Stimulated activated CD4-positive, alpha-beta T cell treated with anti-CD3 and anti-CD28 coated beads, Interleukin-15, amount 100 ng/mL, for 48 hours (primary cell): ENCODE data around the gene PITPNM3.
A peak's percentile ranks its signal among the peaks of the same experiment; 100 is the strongest.

ENCODE experiments used
- DNase-seq, 2 donors: peaks; one replicate each; pipeline ENCODE4 v3.0.0-alpha.2; 2020; ENCODE audit warnings: low read depth in 2 of 2

Gene PITPNM3

GRCh38 chr17:6551869-6552531, 4.4 kb downstream of the PITPNM3 start:
- no peak for DNase-seq

- DNase-seq, result no peak
Observed at GRCh38 chr17:6551356-6551755, 5.0 kb downstream of the PITPNM3 start.

DNA sequence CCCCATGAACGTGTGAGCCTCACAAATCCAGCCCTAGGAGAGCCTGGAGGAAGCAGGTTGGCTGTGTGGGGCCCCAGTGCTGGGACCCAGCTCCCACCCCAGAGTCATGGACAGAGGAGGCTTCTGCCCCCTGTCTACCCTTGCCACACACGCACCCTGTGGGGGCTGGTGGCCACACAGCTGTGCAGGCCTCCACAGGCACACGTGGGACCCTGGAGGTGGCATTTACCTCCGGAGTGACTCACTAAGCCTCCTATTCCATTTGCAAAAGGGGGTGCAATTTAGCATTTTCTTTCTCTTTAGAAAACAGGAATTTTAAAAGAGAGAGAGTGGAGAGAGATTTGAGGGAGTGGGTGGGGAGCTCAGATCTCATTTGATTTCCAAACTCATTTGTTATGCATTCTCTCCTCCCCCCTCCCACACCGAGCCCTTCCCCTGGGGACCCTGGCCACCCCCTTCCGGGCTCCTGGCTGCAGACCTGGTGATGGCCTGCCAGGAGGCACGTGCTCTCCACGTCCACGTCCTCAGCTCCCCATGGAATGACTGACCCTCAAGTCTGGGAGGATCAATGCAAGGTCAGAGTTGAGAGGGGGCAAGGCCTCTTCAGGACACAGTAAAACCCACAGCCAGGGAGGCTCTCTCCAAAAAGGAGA, 6.8 kb downstream of the PITPNM3 start:
- no peak for DNase-seq

DNA sequence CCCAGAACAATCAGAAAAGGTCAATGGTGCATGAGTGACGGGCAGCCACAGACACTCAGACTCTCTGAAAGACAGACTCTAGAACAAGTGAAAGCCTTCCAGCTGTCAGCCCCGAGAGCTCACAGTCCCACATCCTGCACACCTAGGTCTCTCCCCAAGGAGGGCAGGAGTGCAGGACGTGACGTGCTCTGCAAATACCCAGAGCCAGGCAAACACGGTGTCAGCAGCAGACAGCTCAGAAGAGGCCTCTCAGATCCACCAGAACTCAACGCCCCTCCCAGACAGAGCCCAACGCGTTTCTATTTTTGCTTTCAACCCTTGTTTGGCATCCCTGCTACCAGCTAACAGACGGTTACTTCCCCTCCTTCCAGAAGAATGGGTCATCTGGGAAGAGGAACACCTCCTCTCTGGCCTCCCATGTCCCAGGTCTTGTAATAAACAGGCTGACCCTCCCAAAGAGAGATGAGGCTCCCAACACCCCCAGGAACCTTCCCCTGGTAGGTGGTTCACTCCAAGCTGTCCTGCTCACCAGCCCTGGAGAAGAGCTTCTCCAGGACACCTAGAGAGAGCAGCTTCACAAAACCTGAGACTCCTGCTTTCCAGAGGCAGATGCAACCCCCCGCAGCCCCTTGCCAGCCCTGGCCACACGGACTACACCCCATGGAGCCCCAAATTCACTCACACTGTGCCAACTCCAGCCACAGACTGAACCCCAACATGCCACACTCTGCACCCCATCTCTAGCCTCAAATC, 7.6 kb downstream of the PITPNM3 start:
- DNase-seq, result peak in 1 of 2 donors; percentile 8

- DNase-seq, result no peak
Observed at GRCh38 chr17:6548034-6548433, 8.3 kb downstream of the PITPNM3 start.

GRCh38 chr17:6547336-6547735, 9.0 kb downstream of the PITPNM3 start:
- DNase-seq, result no peak

- no peak for DNase-seq
Observed at GRCh38 chr17:6546069-6546718, 10.2 kb downstream of the PITPNM3 start.

DNA sequence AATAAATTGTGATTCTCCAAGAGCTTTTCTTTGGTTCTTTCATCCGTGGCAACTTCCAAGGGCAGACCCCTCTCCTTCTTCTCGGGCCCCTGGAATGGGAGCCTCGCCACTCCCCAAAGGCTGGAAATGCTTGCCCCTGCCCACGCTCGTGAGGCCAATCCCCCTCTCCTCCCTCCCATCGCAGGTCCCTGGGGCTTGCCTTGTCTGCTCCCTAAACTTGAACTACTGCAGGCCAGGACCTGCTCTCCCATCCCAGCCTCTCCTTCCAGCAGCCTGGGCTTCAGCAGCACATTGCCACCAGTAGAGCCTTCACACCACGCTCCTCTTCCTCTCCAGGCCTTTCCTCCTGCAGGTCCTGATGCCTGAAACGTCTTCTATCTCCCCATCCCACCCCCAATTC, 11.1 kb downstream of the PITPNM3 start:
- DNase-seq, result no peak

- DNase-seq, result no peak
Observed at GRCh38 chr17:6544011-6544370, 12.4 kb downstream of the PITPNM3 start.

- no peak for DNase-seq
Observed at GRCh38 chr17:6543079-6544010, 13.0 kb downstream of the PITPNM3 start.

- DNase-seq, result no peak
Observed at GRCh38 chr17:6542577-6542976, 13.8 kb downstream of the PITPNM3 start.

GRCh38 chr17:6541886-6542285, 14.5 kb downstream of the PITPNM3 start:
- DNase-seq, result no peak

DNA sequence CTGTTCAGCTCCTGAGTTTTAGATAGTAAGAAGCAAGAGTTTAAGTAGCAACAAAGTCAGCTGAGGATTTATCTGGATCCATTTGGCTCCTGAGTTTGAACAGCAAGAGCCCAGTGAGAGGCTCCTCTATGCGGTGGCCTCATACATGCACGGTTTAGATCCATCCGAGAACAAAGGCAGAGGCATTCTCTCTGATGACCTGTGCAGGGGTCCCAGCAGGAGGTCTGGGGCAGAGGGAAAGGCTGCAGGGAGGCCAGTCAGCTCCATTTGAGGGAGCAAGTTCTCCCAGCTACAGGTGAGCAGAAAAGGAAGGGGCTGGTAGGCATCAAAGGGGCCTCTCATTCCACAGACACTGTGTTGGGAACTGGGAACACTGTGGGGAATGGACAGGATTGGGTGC, 16.5 kb downstream of the PITPNM3 start:
- DNase-seq, result no peak

DNA sequence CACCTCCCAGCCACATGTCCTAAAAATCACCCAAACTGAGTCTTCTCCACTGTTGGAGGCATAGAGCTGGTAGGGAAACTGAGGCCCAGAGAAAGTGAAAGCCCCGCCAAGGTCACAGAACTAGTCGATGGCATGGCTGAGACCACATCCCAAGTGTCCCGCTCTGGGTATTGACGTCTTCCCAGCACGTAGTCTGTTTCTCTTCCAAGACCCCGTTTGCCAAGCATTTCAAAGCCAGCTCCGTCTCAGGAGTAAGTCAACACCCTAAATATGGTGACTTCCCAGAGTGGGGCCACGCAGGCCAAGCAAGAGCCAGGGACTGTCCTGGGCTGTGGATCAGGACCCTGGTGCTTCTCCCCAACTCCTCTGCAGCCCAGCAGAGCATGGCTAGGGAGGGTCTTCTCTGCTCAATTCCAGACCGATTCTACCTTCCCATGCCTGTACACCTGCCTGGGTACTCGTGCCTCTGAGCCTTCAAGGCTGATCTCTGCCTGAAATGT, 19.7 kb downstream of the PITPNM3 start:
- no peak for DNase-seq

DNA sequence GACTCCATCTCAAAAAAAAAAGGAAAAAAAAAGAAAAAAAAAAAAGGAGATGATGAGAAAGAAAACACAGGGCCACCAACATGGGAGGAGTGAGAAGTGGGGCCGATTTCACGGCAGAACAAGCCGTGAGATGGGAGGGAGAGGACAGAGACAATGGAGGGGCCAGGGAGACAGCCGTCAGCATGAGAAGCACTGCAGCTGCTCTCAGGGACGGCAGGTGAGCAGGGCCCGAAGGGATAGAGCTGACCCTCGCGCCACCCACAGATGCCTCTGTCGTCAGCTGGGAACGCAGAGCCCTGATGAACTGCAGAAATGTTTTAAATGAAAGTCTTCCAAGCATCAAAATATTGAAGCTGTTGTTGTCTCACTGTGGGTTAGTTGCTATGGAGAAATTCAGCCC, 20.3 kb downstream of the PITPNM3 start:
- no peak for DNase-seq

- DNase-seq, result no peak
Observed at GRCh38 chr17:6534846-6535514, 21.4 kb downstream of the PITPNM3 start.

DNA sequence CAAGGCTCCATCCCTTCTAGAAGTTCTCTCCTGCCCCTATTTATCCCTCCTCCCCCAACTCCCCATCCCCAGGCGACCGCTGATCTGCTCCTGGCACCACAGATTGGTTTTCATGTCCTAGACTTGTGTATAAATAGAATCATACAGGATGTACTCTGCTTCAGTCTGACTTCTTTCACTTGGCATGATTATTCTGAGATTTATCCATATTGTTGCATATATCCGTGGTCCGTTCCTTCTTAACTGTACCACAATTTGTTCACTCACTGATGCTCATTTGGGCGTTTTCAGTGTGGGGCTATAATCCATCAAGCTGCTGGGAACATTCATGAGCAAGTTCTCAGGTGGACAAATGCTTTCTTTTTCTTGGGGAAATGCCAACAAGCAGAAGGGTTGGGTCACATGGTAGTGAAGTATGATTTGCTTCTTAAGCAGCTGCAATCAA, 23.9 kb downstream of the PITPNM3 start:
- DNase-seq, result no peak

DNA sequence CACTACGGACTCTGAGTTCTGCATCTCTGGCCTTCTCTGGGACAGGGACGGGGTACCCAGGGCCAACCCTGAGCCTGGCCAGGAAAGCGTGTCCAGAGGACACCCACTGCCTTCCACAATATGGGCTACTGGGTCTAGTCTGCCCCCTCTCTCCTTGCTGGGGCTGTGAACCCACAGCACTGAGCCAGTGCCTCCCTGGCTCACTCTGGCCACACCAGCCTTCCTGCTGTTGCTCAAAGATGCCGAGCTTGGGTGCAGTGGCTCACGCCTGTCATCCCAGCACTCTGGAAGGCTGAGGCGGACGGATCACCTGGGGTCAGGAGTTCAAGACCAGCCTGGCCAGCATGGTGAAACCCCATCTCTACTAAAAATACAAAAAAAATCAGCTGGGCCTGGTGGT, 24.8 kb downstream of the PITPNM3 start:
- no peak for DNase-seq

DNA sequence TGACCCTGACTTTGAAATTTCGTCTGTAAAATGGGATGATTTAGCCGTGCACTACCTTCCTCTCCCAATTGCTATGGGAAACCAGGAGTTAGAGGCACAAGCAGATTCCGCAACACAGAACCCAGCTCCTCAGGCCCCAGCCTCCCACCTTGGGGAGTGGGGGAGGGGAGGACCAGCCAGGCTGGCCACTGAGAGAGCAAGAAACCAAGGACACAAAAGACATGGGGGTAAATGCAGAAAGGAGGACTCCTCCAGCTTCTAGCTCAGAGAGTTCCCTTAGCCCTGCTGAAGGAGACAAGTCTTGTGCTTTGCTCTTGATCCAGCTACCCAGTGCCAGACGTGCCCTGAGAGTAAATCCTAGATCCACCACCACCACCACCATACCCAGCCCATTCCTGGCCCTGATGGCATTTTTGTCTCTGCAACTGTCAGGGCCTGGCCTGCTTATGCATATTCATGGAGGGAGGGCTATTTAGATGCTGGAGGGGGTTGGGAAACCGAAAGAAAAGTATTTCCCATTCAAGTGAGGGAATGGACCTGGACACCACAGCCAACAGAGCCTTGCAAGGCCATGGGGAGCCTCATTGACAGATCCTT, 25.9 kb downstream of the PITPNM3 start:
- no peak for DNase-seq

DNA sequence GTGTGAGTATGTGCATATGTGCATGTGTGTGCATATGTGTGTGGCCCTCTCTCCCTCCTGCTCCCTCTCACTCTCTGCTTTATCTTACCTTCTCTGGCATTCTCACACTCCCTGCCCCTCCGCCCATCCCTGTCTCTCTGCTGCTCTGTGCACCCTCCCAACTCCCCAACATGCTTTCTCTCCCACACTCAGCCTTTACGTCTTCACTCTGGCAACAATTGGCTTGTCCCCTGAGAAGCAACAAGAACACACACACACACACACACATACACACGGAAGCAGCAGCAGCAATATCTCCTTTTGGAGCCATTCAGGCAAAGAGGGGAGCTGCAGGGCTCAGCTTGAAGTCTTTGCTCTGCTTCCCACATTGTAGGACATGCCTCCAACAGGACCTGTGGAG, 27.8 kb downstream of the PITPNM3 start:
- DNase-seq, result no peak
